ENCODE data around the gene AATK. TPM values are rescaled to one million over a fixed set of nuclear protein-coding genes. Genes with fewer than 3 reads are reported as not detected.

The AATK gene
- total RNA-seq, 6 donors from 2014 or later = 39.2 to 144 (median 92.2) TPM

DNA sequence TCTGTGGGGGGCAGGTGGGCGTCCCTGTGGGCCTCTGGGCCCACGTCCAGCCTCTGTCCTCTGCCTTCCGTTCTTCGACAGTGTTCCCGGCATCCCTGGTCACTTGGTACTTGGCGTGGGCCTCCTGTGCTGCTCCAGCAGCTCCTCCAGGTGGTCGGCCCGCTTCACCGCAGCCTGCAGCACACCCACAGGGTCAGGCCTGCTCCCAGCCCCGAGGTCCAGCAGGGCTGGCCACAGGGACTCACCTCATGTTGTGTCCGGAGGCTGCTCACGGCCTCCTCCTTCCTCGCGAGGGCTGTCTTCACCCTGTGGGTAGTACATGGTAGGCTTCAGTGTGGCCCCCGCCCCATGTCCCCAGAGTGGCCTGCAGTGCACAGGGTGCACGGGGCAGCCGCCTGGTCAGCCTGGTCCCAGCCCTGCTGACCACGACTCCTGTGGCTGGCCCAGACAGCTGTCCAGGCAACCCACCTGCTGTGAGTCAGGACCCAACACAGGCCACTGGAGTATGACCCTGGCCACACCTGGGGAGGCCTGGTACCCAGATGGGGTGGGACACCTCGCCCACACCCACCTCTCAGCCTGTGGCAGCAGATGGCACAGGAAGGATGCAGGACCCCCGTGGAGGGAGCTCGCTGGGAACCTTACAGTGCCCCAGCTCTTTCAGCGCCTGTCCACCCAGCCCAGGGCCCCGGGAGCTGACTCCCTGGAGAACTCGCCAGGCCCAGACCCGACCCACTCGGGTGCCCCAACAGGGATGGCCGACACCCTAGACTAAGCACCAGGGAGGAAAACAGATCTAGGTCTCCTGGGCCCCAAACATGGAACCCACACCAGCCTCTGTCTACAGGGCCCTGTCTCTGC lies 23.9 kb upstream of the AATK start:
- no peak overlapping the region for H3K4me3 ChIP-seq
- H3K4me1 ChIP-seq = peaks cover 0 to 9% (median 3%) of the 10 kb centered on the region in 4 donors
- peak in 1 of 2 donors; percentile 77 for DNase-seq
- H3K27me3 ChIP-seq = no peaks in the 10 kb centered on the region
- 86 to 87% methylated on average over 11 to 25 of the region's 27 CpGs for WGBS, 2 donors
- H3K36me3 ChIP-seq = peaks cover 0 to 18% (median 6%) of the 10 kb centered on the region in 4 donors
- no peak for ATAC-seq (ENCODE audit: low FRiP score in 2 of 2)
- TF ChIP-seq POLR2A (IDR thresholded peaks at IDR 0.05) (no peak), EP300 (IDR thresholded peaks at IDR 0.05) (no peak)
- TF ChIP-seq, protein P1, sequence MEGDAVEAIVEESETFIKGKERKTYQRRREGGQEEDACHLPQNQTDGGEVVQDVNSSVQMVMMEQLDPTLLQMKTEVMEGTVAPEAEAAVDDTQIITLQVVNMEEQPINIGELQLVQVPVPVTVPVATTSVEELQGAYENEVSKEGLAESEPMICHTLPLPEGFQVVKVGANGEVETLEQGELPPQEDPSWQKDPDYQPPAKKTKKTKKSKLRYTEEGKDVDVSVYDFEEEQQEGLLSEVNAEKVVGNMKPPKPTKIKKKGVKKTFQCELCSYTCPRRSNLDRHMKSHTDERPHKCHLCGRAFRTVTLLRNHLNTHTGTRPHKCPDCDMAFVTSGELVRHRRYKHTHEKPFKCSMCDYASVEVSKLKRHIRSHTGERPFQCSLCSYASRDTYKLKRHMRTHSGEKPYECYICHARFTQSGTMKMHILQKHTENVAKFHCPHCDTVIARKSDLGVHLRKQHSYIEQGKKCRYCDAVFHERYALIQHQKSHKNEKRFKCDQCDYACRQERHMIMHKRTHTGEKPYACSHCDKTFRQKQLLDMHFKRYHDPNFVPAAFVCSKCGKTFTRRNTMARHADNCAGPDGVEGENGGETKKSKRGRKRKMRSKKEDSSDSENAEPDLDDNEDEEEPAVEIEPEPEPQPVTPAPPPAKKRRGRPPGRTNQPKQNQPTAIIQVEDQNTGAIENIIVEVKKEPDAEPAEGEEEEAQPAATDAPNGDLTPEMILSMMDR (IDR thresholded peaks at IDR 0.05) = peak in 3 of 6 experiments; percentile 12 to 30 (median 13)
- H3K27ac ChIP-seq = no peak overlapping the region
- H3K9me3 ChIP-seq = no peaks in the 10 kb centered on the region

DNA sequence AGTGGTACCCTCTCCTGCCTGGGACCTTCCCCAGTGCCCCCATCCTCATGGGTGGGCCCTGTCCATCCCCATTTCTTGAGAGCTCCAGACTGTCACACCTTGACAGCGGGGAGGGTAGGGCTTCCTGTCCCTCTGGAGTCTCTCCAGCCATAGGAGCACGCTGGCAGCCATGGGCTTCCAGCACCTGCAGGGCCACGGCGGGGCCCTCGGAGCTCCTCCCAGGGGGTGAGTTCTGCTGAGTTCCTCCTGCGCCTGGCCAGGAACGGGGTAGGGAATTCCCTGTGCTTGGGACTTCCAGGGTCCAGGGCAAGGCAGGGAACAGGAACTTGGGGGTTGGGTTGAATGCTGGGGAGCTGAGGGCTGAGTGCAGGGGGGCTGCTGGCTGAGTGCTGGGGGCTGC lies 23.0 kb upstream of the AATK start:
- Histone ChIP-seq H3K27me3 (no peaks in the 10 kb centered on the region), H3K4me3 (no peak overlapping the region), H3K9me3 (no peaks in the 10 kb centered on the region), H3K36me3 (peaks cover 0 to 15% (median 5%) of the 10 kb centered on the region in 4 donors), H3K4me1 (peaks cover 0 to 7% (median 3%) of the 10 kb centered on the region in 4 donors), H3K27ac (no peak overlapping the region)
- 100% methylated on average over 7 of the region's 7 CpGs; no CpG with 5 or more reads in 1 of the 2 donors for WGBS, 2 donors
- no peak for TF ChIP-seq POLR2A (IDR thresholded peaks at IDR 0.05)
- TF ChIP-seq, protein P1 (IDR thresholded peaks at IDR 0.05) = no peak
- no peak for TF ChIP-seq POLR2AphosphoS5 (IDR thresholded peaks at IDR 0.05)
- no peak for TF ChIP-seq EP300 (IDR thresholded peaks at IDR 0.05)
- DNase-seq = peak in 1 of 2 donors; percentile 53
- ATAC-seq (ENCODE audit: low FRiP score in 2 of 2) = no peak

DNA sequence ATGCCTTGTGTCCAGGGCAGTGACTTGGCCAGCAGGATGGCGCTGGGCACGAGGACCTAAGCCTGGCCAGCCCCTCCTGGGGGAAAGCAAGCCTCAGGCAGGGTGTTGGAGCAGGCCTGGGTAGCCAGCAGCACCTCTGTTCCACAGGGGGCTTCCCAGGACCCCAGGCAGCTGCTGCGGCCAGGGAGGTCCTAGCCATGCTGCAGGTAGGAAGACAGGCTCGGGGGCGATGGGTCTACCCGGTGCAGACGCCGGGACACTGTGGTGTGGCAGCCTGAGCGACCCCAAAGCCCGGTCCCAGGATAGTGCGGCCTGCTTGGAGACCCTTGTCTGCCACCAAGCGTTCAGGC lies 22.4 kb upstream of the AATK start:
- TF ChIP-seq POLR2AphosphoS5 (IDR thresholded peaks at IDR 0.05) = no peak
- no peak for TF ChIP-seq POLR2A (IDR thresholded peaks at IDR 0.05)
- TF ChIP-seq EP300 (IDR thresholded peaks at IDR 0.05) = no peak
- TF ChIP-seq, protein P1 (IDR thresholded peaks at IDR 0.05) = no peak
- no peak for ATAC-seq (ENCODE audit: low FRiP score in 2 of 2)
- no peak overlapping the region for H3K4me3 ChIP-seq
- H3K4me1 ChIP-seq = peaks cover 0 to 2% (median under 1%) of the 10 kb centered on the region in 4 donors
- peaks cover 0 to 15% (median 5%) of the 10 kb centered on the region in 4 donors for H3K36me3 ChIP-seq
- 92% methylated on average over 10 of the region's 12 CpGs; no CpG with 5 or more reads in 1 of the 2 donors for WGBS, 2 donors
- no peak for DNase-seq
- no peaks in the 10 kb centered on the region for H3K27me3 ChIP-seq
- H3K9me3 ChIP-seq = no peaks in the 10 kb centered on the region
- no peak overlapping the region for H3K27ac ChIP-seq

DNA sequence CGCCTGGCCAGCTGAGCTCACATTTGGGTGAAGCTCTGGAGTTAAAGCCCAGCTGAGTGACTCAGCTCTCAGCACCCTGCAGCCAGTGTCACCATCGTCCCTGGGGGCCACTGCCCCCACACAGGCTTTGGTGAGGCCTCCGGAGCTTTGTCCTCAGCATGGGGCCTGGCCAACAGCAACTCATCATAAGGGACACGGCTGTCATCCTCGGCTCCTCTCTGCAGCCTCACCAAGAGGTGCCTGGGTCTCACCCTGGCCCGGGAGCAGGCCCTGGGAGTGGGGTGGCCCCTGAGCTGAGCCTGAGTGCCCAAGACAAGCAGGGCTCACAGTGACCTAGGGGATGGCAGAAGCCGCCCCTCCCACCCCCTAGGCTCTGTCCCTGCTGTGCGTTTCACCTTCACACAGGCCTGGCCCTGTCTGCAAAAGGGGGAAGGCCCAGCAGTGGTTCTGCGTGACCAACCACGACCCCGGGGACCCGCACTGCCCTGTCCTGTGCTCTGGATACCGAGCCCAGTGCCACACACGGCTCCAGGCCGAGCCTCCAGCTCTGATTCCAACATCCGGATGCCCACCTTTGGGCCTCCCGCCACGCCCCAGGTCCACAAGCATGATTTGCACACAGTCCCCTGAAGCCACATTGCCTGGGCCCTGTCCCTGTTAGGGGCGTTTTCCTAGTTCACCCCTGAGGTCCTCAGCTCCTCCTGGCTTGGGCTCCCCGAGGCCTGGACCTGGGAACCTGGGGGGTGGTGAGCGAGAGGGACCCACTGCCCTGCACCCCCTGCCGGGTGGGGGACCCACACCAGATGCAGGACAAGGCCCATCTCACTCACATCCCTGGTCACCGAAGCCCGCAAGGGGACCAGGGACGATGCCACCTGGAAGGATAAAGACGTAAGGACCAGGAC lies 21.8 kb upstream of the AATK start:
- ATAC-seq (ENCODE audit: low FRiP score in 2 of 2) = no peak
- no peaks in the 10 kb centered on the region for H3K27me3 ChIP-seq
- H3K4me3 ChIP-seq = no peak overlapping the region
- H3K9me3 ChIP-seq = no peaks in the 10 kb centered on the region
- TF ChIP-seq EP300 (IDR thresholded peaks at IDR 0.05) (no peak), POLR2A (IDR thresholded peaks at IDR 0.05) (no peak), POLR2AphosphoS5 (IDR thresholded peaks at IDR 0.05) (no peak)
- TF ChIP-seq, protein P1 (IDR thresholded peaks at IDR 0.05) = no peak
- peaks cover 0 to 15% (median 5%) of the 10 kb centered on the region in 4 donors for H3K36me3 ChIP-seq
- H3K27ac ChIP-seq = no peak overlapping the region
- WGBS, 2 donors = 93 to 94% methylated on average over 16 to 23 of the region's 26 CpGs
- DNase-seq = peak in 1 of 2 donors; percentile 76
- H3K4me1 ChIP-seq = no peaks in the 10 kb centered on the region

All from upper lobe of left lung (tissue), 6 donors.